GM12891 (cell line): ENCODE results near the gene FOXL3.

ENCODE experiments used
- PAX5 ChIP-seq: IDR thresholded peaks from 2 replicates; pipeline ENCODE4 v1.6.1; 2011; ENCODE audit warnings: low read length, moderate library complexity, mild to moderate bottlenecking; ENCODE audit not compliant: insufficient read depth, severe bottlenecking
- POLR2A ChIP-seq: IDR thresholded peaks from 2 replicates; pipeline ENCODE4 v1.6.1; 2011; ENCODE audit warnings: low read depth, low read length, control low read depth
- POLR2AphosphoS5 ChIP-seq: IDR thresholded peaks from 2 replicates; pipeline ENCODE4 v1.6.1; 2011; ENCODE audit warnings: low read depth, low read length, control low read depth
- POU2F2 ChIP-seq: IDR thresholded peaks from 2 replicates; pipeline ENCODE4 v1.6.1; 2011; ENCODE audit warnings: low read depth, mild to moderate bottlenecking, control low read depth, low read length, moderate library complexity
- SPI1 ChIP-seq: IDR thresholded peaks from 2 replicates; pipeline ENCODE4 v1.6.1; 2011; ENCODE audit warnings: low read depth, low read length, control low read depth
- TAF1 ChIP-seq: IDR thresholded peaks from 2 replicates; pipeline ENCODE4 v1.6.1; 2011; ENCODE audit warnings: low read depth, low read length, control low read depth

DNA sequence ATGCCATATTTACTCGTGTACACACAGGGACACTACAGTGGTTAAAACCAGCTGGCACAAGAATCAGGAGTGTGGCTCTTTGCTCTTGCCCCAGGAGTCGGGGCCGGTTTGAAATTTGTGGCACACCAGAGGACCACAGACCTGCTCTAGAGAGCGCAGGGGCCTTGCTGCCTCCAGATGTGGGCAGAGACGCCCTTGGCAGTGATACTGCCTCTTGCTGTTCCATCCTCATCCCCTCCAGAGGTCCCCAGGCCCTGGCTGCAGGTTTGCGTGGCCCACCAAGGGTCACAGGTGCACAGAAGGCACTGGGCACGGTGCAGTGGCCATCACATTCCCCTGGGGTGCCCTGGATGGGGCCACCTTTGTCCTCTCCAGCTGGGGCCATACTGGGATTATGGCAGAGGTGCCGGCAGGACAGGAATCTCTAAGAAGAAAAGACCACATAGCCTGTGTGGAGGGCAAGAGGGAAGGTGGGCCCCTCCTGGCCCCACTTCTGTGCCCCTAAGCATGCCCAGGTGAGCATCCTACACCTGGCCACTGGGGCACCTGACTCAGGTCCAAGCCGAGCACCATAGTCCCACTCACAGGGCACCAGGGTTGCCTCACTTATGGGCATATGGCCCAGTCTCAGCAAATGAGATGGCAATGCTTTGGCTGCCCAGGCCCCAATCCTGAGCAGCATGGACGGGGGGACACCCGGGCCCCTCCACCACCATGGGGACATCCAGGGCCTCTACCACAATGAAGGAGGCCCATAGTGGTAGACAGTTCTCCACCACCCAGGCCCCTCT, 45.6 kb downstream of the FOXL3 start:
- TF ChIP-seq POLR2AphosphoS5 (no peak), POLR2A (no peak), SPI1 (no peak), TAF1 (no peak), PAX5 (no peak), POU2F2 (no peak)
